ENCODE measurements around the gene SBK1. TPM values are rescaled to one million over a fixed set of nuclear protein-coding genes. Genes with fewer than 3 reads are reported as not detected.

The SBK1 gene
- total RNA-seq, 4 donors from 2014 or later: 0.27 to 1.4 (median 0.32) TPM; not detected in 1

DNA sequence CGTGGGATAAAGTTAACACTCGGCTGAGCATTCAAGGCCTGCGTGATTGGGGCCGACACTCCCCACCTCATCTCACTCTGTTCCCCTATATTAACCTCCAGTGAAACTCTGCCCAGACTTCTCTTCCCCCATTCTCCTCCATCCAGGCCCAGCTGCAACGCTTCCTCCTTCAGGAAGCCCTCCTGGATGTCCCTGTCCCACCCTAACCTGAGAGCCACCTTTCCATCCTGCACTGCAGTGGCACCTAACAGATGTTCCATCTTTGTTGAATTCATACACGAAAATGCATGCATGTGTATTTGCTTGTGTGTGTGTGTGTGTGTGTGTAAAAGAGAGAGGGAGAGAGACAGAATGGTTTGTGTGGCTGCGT is 32.6 kb upstream of the SBK1 start:
- Histone ChIP-seq H3K4me1 (no peaks in the 10 kb centered on the region), H3K9me3 (no peaks in the 10 kb centered on the region), H3K36me3 (no peaks in the 10 kb centered on the region), H3K27me3 (peaks cover 35% of the 10 kb centered on the region), H3K27ac (no peak overlapping the region), H3K4me3 (no peak overlapping the region)
- TF ChIP-seq CTCF (IDR thresholded peaks at IDR 0.05) (no peak), POLR2A (IDR thresholded peaks at IDR 0.05) (no peak), EP300 (IDR thresholded peaks at IDR 0.05; ENCODE audit: low read depth) (no peak), POLR2AphosphoS5 (IDR thresholded peaks at IDR 0.05) (no peak)
- no peak for DNase-seq
- in situ Hi-C loops (cut with MboI; ENCODE audit: low pct_ligation_motif_present in 1 of 4, low pct_unique_long_range_greater_than_20kb in 1 of 4, low sequenced_read_pairs in 3 of 4): no loop called here
- WGBS, 2 donors (ENCODE audit: low coverage in 1 of 2): 73 to 100% methylated on average over 2 to 7 of the region's 7 CpGs
- intact Hi-C loops (cut with DNase I; ENCODE audit: low total_unique reads): loop anchor here (5.0 kb wide), 1 partner anchor 1758 kb away; no protein-coding TSS in a partner anchor

- H3K4me1 ChIP-seq: no peaks in the 10 kb centered on the region
- H3K36me3 ChIP-seq: no peaks in the 10 kb centered on the region
- H3K9me3 ChIP-seq: no peaks in the 10 kb centered on the region
- no peak overlapping the region for H3K4me3 ChIP-seq
- no peak overlapping the region for H3K27ac ChIP-seq
- no peak for TF ChIP-seq POLR2AphosphoS5 (IDR thresholded peaks at IDR 0.05)
- no peak for TF ChIP-seq POLR2A (IDR thresholded peaks at IDR 0.05)
- no peak for TF ChIP-seq CTCF (IDR thresholded peaks at IDR 0.05)
- no peak for TF ChIP-seq EP300 (IDR thresholded peaks at IDR 0.05; ENCODE audit: low read depth)
- DNase-seq: no peak
- in situ Hi-C loops (cut with MboI; ENCODE audit: low pct_ligation_motif_present in 1 of 4, low pct_unique_long_range_greater_than_20kb in 1 of 4, low sequenced_read_pairs in 3 of 4) (no loop called here), intact Hi-C loops (cut with DNase I; ENCODE audit: low total_unique reads) (no loop called here)
- 83% methylated on average over 1 of the region's 1 CpG; no CpG with 5 or more reads in 1 of the 2 donors for WGBS, 2 donors (ENCODE audit: low coverage in 1 of 2)
- peaks cover 35% of the 10 kb centered on the region for H3K27me3 ChIP-seq
Observed at GRCh38 chr16:28260193-28260592, 32.1 kb upstream of the SBK1 start.

- intact Hi-C loops (cut with DNase I; ENCODE audit: low total_unique reads) (no loop called here), in situ Hi-C loops (cut with MboI; ENCODE audit: low pct_ligation_motif_present in 1 of 4, low pct_unique_long_range_greater_than_20kb in 1 of 4, low sequenced_read_pairs in 3 of 4) (no loop called here)
- Histone ChIP-seq H3K27ac (no peak overlapping the region), H3K9me3 (no peaks in the 10 kb centered on the region), H3K4me1 (no peaks in the 10 kb centered on the region), H3K4me3 (no peak overlapping the region), H3K27me3 (peaks cover 35% of the 10 kb centered on the region), H3K36me3 (no peaks in the 10 kb centered on the region)
- peak; percentile 51 for DNase-seq
- WGBS, 2 donors (ENCODE audit: low coverage in 1 of 2): 46% methylated on average over 4 of the region's 4 CpGs; no CpG with 5 or more reads in 1 of the 2 donors
- no peak for TF ChIP-seq POLR2AphosphoS5 (IDR thresholded peaks at IDR 0.05)
- no peak for TF ChIP-seq POLR2A (IDR thresholded peaks at IDR 0.05)
- TF ChIP-seq CTCF (IDR thresholded peaks at IDR 0.05): no peak
- TF ChIP-seq EP300 (IDR thresholded peaks at IDR 0.05; ENCODE audit: low read depth): no peak
Observed at GRCh38 chr16:28261942-28262341, 30.4 kb upstream of the SBK1 start.

DNA sequence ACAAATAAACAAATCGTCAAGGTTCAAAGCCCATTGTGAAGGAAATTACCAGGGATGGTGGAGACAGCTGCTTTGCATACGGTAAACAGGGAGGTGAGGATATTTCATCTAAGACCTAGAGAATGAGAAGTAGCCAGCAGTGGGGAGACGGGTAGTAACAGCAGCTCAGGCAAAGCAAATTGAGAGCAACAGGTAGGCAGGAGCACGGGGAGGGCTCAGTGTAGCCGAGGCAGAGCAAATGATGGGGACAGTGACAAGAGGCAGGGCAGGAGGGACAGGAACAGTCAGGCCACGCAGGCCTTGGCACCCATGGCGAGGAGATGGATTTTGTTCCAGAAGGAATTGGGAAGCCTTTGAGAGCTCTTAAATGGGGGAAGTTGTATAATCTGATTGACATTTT is 29.0 kb upstream of the SBK1 start:
- in situ Hi-C loops (cut with MboI; ENCODE audit: low pct_ligation_motif_present in 1 of 4, low pct_unique_long_range_greater_than_20kb in 1 of 4, low sequenced_read_pairs in 3 of 4) (no loop called here), intact Hi-C loops (cut with DNase I; ENCODE audit: low total_unique reads) (no loop called here)
- Histone ChIP-seq H3K27me3 (peaks cover 26% of the 10 kb centered on the region), H3K36me3 (no peaks in the 10 kb centered on the region), H3K27ac (no peak overlapping the region), H3K9me3 (no peaks in the 10 kb centered on the region), H3K4me1 (no peaks in the 10 kb centered on the region), H3K4me3 (no peak overlapping the region)
- DNase-seq: no peak
- WGBS, 2 donors (ENCODE audit: low coverage in 1 of 2): 61 to 64% methylated on average over 5 to 6 of the region's 7 CpGs
- TF ChIP-seq CTCF (IDR thresholded peaks at IDR 0.05) (no peak), POLR2A (IDR thresholded peaks at IDR 0.05) (no peak), POLR2AphosphoS5 (IDR thresholded peaks at IDR 0.05) (no peak), EP300 (IDR thresholded peaks at IDR 0.05; ENCODE audit: low read depth) (no peak)

Data from transverse colon (tissue), 4 donors.